Ishikawa (cell line): ENCODE data around the gene CDC25C.

Source experiments
- CEBPB ChIP-seq: IDR thresholded peaks from 2 replicates; pipeline ENCODE4 v1.6.1; 2012
- CREB1 ChIP-seq: IDR thresholded peaks from 2 replicates; pipeline ENCODE4 v1.6.1; 2012; ENCODE audit warnings: low read depth
- EP300 ChIP-seq: IDR thresholded peaks from 2 replicates; pipeline ENCODE4 v1.6.1; 2012; ENCODE audit warnings: borderline replicate concordance
- FOXM1 ChIP-seq: IDR thresholded peaks from 2 replicates; pipeline ENCODE4 v1.6.1; 2012; ENCODE audit warnings: low read depth, borderline replicate concordance
- NFIC ChIP-seq: IDR thresholded peaks from 2 replicates; pipeline ENCODE4 v1.6.1; 2012
- RAD21 ChIP-seq: IDR thresholded peaks from 2 replicates; pipeline ENCODE4 v1.6.1; 2012; ENCODE audit warnings: low read depth
- REST ChIP-seq: IDR thresholded peaks from 2 replicates; pipeline ENCODE4 v1.6.1; 2012; ENCODE audit warnings: low read depth, mild to moderate bottlenecking
- TCF12 ChIP-seq: IDR thresholded peaks from 2 replicates; pipeline ENCODE4 v1.6.1; 2012; ENCODE audit warnings: low read depth
- ZBTB7A ChIP-seq: IDR thresholded peaks from 2 replicates; pipeline ENCODE4 v1.6.1; 2012; ENCODE audit warnings: low read depth
- TF ChIP-seq, protein P1 (sequence below): IDR thresholded peaks from 2 replicates; pipeline ENCODE4 v1.6.1; 2012
- TF ChIP-seq, protein P2 (sequence below): IDR thresholded peaks from 2 replicates; pipeline ENCODE4 v1.6.1; 2012

DNA sequence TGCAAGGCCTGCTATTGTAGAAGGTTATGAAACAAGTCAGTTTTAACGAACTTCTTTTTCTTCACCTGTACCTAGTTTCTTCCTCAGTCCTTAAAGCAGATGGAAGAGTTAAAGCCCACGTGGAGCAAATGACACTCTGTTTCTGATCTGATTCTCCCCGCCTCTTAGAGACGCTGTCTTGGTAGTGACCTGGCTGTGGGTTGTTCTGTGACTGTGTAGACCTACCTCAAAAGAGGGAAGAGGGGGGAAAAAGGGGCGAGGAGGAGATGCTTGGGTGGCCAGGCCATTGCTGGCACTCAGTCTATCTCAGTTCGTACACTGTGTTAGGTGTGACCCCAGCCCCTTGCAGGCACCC is 57.8 kb downstream of the CDC25C start:
- no peak for TF ChIP-seq RAD21
- TF ChIP-seq, protein P1, sequence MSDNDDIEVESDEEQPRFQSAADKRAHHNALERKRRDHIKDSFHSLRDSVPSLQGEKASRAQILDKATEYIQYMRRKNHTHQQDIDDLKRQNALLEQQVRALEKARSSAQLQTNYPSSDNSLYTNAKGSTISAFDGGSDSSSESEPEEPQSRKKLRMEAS: no peak
- TF ChIP-seq REST: no peak
- 0 out of 2 replicates have a peak, but pooled peaks have one; percentile 11 for TF ChIP-seq TCF12
- TF ChIP-seq, protein P2, sequence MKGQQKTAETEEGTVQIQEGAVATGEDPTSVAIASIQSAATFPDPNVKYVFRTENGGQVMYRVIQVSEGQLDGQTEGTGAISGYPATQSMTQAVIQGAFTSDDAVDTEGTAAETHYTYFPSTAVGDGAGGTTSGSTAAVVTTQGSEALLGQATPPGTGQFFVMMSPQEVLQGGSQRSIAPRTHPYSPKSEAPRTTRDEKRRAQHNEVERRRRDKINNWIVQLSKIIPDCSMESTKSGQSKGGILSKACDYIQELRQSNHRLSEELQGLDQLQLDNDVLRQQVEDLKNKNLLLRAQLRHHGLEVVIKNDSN: no peak
- TF ChIP-seq FOXM1: no peak
- TF ChIP-seq EP300: no peak
- no peak for TF ChIP-seq ZBTB7A
- TF ChIP-seq CREB1: no peak
- no peak for TF ChIP-seq NFIC
- no peak for TF ChIP-seq CEBPB
